Right atrium auricular region (tissue), 2 donors: ENCODE data around the gene SPATA13. TPM values are rescaled to one million over a fixed set of nuclear protein-coding genes. Genes with fewer than 3 reads are reported as not detected.

Source experiments
- DNase-seq: peaks from one replicate; pipeline ENCODE4 v3.0.0-alpha.2; 2019; ENCODE audit warnings: low spot score
- H3K27ac ChIP-seq, 2 donors: fragments of 200-600 bp; sonication (generic); 1 replicate in 1 of 2; 2 replicates in 1 of 2; pipeline ENCODE4 v1.5.1; 2016 to 2019
- H3K27me3 ChIP-seq, 2 donors: fragments of 200-600 bp; sonication (generic); one replicate each; pipeline versions ENCODE4 v1.5.1 to v1.6.0; 2017 to 2019
- H3K36me3 ChIP-seq: fragments of 200-600 bp; sonication (generic); one replicate; pipeline ENCODE4 v1.5.1; 2016
- H3K4me1 ChIP-seq, 2 donors: fragments of 200-600 bp; sonication (generic); one replicate each; pipeline versions ENCODE4 v1.5.1 to v1.6.0; 2017 to 2019
- H3K4me3 ChIP-seq, 2 donors: fragments of 200-600 bp; sonication (generic); 1 replicate in 1 of 2; 2 replicates in 1 of 2; pipeline ENCODE4 v1.5.1; 2017 to 2019; ENCODE audit warnings: mild to moderate bottlenecking in 1 of 2, moderate library complexity in 1 of 2
- H3K9me3 ChIP-seq, 2 donors: fragments of 200-600 bp; sonication (generic); one replicate each; pipeline ENCODE4 v1.5.1; 2019
- total RNA-seq, 2 donors: library from RNA; depleted of rRNA; stranded (reverse); fragments of >200 nt; gene quantifications; one replicate each; pipeline ENCODE4 v1.1.0, GENCODE V29; 2016
- TF ChIP-seq, protein P1 (sequence below), 2 donors: fragments of 200-600 bp; sonication (generic); IDR thresholded peaks; one replicate each; pipeline ENCODE4 v1.5.1; 2019; ENCODE audit warnings: antibody characterized with exemption in 2 of 2

Gene SPATA13
- 10 to 100 TPM; 10.0 to 14.1 TPM for total RNA-seq

DNA sequence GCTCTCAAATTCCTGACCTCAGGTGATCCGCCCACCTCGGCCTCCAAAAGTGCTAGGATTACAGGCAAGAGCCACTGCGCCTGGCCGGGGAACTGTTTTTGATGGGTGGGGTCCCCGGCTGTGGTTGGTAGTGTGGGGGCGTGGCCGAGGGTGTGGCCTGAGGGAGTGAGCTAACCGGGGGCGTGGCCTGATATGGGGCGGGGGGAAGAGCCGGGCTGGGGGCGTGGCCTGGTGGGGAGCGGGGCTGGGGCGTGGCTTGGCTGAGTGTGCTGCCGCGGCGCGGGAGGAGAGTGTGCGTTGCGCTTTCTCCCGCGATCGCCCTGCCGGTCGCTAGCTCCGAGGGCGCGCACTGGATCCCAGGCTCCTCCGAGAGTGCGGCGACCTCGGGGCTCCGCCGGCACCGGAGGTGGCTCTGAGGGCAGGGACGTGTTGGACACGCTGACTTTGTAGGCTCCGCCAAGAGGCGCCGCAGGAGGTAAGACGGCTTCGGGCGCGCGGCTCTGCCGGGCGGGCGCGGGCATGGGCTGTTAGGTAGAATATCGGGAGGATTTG, at the start of gene SPATA13:
SPATA13 (plus strand) TSS at position 263 of the 552 bp plus-strand sequence. CDS start 62,210 bp downstream, outside the sequence.
- peak; percentile 93 for DNase-seq
- Histone ChIP-seq H3K27ac (peak within 1 kb of the TSS; percentile 69 to 74), H3K9me3 (no peaks in the 10 kb centered on the region), H3K27me3 (no peaks in the 10 kb centered on the region), H3K36me3 (no peaks in the 10 kb centered on the region), H3K4me1 (peaks cover 0 to 33% of the 10 kb centered on the region in 2 donors), H3K4me3 (peak within 1 kb of the TSS; percentile 77 to 80)
- TF ChIP-seq, protein P1, sequence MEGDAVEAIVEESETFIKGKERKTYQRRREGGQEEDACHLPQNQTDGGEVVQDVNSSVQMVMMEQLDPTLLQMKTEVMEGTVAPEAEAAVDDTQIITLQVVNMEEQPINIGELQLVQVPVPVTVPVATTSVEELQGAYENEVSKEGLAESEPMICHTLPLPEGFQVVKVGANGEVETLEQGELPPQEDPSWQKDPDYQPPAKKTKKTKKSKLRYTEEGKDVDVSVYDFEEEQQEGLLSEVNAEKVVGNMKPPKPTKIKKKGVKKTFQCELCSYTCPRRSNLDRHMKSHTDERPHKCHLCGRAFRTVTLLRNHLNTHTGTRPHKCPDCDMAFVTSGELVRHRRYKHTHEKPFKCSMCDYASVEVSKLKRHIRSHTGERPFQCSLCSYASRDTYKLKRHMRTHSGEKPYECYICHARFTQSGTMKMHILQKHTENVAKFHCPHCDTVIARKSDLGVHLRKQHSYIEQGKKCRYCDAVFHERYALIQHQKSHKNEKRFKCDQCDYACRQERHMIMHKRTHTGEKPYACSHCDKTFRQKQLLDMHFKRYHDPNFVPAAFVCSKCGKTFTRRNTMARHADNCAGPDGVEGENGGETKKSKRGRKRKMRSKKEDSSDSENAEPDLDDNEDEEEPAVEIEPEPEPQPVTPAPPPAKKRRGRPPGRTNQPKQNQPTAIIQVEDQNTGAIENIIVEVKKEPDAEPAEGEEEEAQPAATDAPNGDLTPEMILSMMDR (IDR thresholded peaks at IDR 0.05) = no peak

DNA sequence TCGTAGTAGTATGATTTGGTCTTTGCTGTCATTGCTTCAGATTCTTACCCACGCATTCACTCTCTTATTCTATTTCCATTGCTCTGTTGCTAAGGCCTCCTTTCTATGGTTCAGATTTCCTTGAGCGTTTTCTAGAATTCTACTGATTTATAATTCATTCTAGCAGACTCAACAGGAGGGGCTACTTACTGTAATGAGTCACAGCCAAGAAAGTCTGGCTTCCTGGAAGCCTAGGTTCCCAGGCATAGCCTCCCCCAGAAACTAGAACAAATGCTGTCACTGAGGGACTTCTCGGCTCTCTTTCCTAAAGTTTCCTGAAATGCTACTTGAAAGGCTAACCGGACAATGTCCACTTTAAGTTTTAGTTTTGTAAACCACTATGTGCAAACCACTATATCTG, 47.7 kb upstream of the SPATA13 start:
- H3K9me3 ChIP-seq = no peaks in the 10 kb centered on the region
- H3K27me3 ChIP-seq = no peaks in the 10 kb centered on the region
- TF ChIP-seq, protein P1 (IDR thresholded peaks at IDR 0.05) = no peak
- H3K4me3 ChIP-seq = no peak overlapping the region
- DNase-seq = no peak
- no peak overlapping the region for H3K27ac ChIP-seq
- no peaks in the 10 kb centered on the region for H3K36me3 ChIP-seq
- H3K4me1 ChIP-seq = peaks cover 0 to 6% of the 10 kb centered on the region in 2 donors

DNA sequence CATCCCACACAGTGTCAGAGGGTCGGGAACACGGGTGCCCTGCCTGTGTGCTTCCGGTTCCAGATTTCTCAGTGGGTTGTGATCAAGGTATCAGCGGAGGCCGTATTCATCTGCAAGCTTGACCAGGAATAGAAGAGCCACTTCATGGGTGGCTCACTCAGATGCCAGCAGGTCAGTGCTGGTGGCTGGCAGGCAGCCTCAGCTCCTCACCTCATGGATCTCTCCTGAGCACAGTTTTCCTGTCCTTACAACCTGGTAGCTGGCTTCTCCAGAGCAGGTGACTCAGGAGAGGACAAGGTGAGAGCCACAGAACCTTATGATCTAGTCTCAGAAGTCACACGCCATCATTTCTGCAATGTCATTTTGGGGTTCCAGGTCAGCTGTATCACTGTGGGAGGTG, 44.8 kb upstream of the SPATA13 start:
- no peak overlapping the region for H3K27ac ChIP-seq
- no peak for DNase-seq
- H3K36me3 ChIP-seq = no peaks in the 10 kb centered on the region
- no peak overlapping the region for H3K4me3 ChIP-seq
- H3K9me3 ChIP-seq = no peaks in the 10 kb centered on the region
- TF ChIP-seq, protein P1 (IDR thresholded peaks at IDR 0.05) = no peak
- no peaks in the 10 kb centered on the region for H3K27me3 ChIP-seq
- peaks cover 0 to 16% of the 10 kb centered on the region in 2 donors for H3K4me1 ChIP-seq

DNA sequence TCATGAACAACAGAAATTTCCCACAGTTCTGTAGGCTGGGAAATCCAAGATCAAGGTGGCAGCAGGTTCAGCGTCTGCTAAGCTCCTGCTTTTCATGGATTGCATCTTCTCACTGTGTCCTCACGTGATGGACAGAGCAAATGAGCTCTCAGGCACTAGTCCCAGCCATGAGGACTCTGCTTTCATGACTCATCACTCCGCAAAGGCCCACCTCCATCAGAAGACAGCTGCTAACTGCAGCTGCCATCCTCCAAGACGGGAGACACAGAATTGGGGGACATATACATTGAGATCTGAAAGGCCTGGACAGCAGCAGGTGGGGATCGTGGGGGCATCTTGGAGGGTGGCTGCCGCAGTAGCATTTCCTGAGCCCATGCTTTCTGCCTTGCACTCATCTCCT, 44.4 kb upstream of the SPATA13 start:
- H3K27me3 ChIP-seq = no peaks in the 10 kb centered on the region
- H3K36me3 ChIP-seq = no peaks in the 10 kb centered on the region
- peaks cover 0 to 16% of the 10 kb centered on the region in 2 donors for H3K4me1 ChIP-seq
- TF ChIP-seq, protein P1 (IDR thresholded peaks at IDR 0.05) = no peak
- H3K4me3 ChIP-seq = no peak overlapping the region
- DNase-seq = no peak
- H3K9me3 ChIP-seq = no peaks in the 10 kb centered on the region
- no peak overlapping the region for H3K27ac ChIP-seq

DNA sequence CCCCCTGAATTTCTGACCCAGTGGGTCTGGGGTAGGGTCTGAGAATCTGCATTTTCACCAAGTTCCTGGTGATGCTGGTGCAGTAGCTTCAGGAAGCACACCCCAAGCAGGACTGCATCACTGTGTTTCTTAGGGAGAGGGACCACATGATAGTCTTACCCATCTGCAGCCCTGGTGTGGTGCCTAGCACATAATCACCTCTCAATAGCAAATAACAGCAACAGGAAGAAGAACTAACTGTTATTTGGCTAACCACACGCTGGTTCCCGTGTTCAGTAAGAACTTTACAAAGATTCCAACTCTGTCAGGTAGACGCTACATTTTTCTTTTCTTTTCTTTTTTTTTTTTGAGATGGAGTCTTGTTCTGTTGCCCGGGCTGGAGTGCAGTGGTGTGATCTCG, 41.9 kb upstream of the SPATA13 start:
- Histone ChIP-seq H3K27ac (no peak overlapping the region), H3K4me1 (peaks cover 0 to 10% of the 10 kb centered on the region in 2 donors), H3K4me3 (no peak overlapping the region), H3K9me3 (no peaks in the 10 kb centered on the region), H3K36me3 (no peaks in the 10 kb centered on the region), H3K27me3 (no peaks in the 10 kb centered on the region)
- TF ChIP-seq, protein P1 (IDR thresholded peaks at IDR 0.05) = no peak
- DNase-seq = no peak
